Measurements from ENCODE around the gene BACH2.

DNA sequence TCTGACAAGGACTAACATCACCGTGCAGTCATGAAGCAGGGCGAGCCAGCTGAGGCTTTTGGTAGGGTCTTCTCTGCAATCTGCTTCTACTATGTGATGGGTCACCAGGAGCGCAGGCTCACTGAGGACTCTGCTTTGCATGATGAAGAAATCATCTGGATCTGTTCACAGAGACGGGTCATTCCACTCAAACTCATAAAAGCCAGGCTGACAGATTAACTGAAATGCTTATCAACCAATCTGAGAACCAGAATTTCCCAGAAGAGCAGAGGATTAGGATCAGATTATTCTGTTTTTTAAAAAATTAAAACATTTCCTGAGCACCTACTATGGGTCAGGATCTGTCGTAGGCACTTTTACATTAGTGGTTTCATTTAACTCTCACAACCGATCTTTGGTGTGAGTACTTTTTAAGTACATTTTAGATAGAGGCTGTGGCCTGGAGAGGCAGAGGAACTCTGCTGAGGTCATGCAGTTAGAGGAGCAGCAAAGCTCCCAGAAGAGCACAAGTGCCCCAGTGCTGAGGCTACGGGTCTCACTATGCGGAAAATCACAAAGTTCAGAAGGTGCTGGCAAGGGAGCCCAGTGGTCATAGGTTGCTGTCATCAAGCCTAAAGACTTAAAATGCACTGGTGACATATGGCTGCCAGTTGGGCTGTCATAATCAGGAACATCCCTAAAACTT lies 109.1 kb downstream of the BACH2 start:
- TF ChIP-seq, protein P1, sequence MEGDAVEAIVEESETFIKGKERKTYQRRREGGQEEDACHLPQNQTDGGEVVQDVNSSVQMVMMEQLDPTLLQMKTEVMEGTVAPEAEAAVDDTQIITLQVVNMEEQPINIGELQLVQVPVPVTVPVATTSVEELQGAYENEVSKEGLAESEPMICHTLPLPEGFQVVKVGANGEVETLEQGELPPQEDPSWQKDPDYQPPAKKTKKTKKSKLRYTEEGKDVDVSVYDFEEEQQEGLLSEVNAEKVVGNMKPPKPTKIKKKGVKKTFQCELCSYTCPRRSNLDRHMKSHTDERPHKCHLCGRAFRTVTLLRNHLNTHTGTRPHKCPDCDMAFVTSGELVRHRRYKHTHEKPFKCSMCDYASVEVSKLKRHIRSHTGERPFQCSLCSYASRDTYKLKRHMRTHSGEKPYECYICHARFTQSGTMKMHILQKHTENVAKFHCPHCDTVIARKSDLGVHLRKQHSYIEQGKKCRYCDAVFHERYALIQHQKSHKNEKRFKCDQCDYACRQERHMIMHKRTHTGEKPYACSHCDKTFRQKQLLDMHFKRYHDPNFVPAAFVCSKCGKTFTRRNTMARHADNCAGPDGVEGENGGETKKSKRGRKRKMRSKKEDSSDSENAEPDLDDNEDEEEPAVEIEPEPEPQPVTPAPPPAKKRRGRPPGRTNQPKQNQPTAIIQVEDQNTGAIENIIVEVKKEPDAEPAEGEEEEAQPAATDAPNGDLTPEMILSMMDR (IDR thresholded peaks at IDR 0.05) = no peak
- no peak; the same call in 1 of the 2 replicates for TF ChIP-seq RAD21 (IDR thresholded peaks at IDR 0.05; ENCODE audit: low read length)
- TF ChIP-seq EP300 (IDR thresholded peaks at IDR 0.05; ENCODE audit: borderline replicate concordance in 1 of 2, low read depth in 1 of 2, low read length in 1 of 2) = peak in 1 of 2 experiments; percentile 76; a peak in 2 of 4 replicates
- TF ChIP-seq MXI1 (IDR thresholded peaks at IDR 0.05; ENCODE audit: low read depth, low read length) = 0 out of 2 replicates have a peak, but pooled peaks have one; percentile 24
- no peak for TF ChIP-seq POLR2AphosphoS5 (IDR thresholded peaks at IDR 0.05; ENCODE audit: low read depth, low read length)
- TF ChIP-seq, protein P2, sequence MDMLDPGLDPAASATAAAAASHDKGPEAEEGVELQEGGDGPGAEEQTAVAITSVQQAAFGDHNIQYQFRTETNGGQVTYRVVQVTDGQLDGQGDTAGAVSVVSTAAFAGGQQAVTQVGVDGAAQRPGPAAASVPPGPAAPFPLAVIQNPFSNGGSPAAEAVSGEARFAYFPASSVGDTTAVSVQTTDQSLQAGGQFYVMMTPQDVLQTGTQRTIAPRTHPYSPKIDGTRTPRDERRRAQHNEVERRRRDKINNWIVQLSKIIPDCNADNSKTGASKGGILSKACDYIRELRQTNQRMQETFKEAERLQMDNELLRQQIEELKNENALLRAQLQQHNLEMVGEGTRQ (IDR thresholded peaks at IDR 0.05; ENCODE audit: borderline replicate concordance, low read depth, low read length) = no peak
- no peak for TF ChIP-seq FOXM1 (IDR thresholded peaks at IDR 0.05; ENCODE audit: low read depth)
- no peak for TF ChIP-seq EZH2phosphoT487 (IDR thresholded peaks at IDR 0.05; ENCODE audit: borderline replicate concordance, low read depth)
- TF ChIP-seq, protein P3, sequence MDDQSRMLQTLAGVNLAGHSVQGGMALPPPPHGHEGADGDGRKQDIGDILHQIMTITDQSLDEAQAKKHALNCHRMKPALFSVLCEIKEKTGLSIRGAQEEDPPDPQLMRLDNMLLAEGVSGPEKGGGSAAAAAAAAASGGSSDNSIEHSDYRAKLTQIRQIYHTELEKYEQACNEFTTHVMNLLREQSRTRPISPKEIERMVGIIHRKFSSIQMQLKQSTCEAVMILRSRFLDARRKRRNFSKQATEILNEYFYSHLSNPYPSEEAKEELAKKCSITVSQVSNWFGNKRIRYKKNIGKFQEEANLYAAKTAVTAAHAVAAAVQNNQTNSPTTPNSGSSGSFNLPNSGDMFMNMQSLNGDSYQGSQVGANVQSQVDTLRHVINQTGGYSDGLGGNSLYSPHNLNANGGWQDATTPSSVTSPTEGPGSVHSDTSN (IDR thresholded peaks at IDR 0.05) = no peak
- TF ChIP-seq TAF1 (IDR thresholded peaks at IDR 0.05; ENCODE audit: borderline replicate concordance, low read depth, low read length) = no peak
- no peak for TF ChIP-seq NRF1 (IDR thresholded peaks at IDR 0.05; ENCODE audit: low read depth, low read length)
- no peak for TF ChIP-seq TEAD4 (IDR thresholded peaks at IDR 0.05; ENCODE audit: borderline replicate concordance, insufficient read depth)

All from SK-N-SH (cell line).